ENCODE results near the gene WDR55.

DNA sequence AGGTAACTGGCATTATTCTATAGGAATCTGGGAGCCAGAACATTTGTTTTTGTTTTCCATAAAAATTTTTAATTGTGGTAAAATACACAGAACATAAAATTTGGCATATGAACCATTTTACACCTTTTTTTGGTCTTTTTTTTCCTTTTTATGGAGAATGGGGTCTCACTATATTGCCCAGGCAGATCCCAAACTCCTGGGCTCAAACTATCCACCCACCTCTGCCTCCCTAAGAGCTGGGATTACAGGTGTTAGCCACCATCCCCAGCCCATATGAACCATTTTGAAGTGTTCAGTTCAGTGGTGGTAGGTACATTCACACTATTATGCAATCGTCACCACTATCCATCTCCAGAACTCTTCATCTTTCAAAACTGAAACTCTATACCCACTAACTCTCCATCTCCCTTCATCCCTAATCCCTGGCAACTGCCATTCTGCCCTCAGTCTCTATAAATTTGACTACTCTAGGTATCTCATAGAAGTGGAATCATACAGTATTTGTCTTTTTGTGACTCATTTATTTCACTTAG is 48.9 kb downstream of the WDR55 start:
- TF ChIP-seq, protein P1, sequence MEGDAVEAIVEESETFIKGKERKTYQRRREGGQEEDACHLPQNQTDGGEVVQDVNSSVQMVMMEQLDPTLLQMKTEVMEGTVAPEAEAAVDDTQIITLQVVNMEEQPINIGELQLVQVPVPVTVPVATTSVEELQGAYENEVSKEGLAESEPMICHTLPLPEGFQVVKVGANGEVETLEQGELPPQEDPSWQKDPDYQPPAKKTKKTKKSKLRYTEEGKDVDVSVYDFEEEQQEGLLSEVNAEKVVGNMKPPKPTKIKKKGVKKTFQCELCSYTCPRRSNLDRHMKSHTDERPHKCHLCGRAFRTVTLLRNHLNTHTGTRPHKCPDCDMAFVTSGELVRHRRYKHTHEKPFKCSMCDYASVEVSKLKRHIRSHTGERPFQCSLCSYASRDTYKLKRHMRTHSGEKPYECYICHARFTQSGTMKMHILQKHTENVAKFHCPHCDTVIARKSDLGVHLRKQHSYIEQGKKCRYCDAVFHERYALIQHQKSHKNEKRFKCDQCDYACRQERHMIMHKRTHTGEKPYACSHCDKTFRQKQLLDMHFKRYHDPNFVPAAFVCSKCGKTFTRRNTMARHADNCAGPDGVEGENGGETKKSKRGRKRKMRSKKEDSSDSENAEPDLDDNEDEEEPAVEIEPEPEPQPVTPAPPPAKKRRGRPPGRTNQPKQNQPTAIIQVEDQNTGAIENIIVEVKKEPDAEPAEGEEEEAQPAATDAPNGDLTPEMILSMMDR (IDR thresholded peaks at IDR 0.05) = no peak
- TF ChIP-seq EP300 (IDR thresholded peaks at IDR 0.05) = no peak
- no peak for TF ChIP-seq POLR2A (IDR thresholded peaks at IDR 0.05)

Measured in tibial nerve (tissue), 4 donors.